Endothelial cell (in vitro differentiated cells): ENCODE data around the gene RETREG3. TPM values are rescaled to one million over a fixed set of nuclear protein-coding genes. Genes with fewer than 3 reads are reported as not detected.
A peak's percentile ranks its signal among the peaks of the same experiment; 100 is the strongest.
"Not testable (repeated sequence)": the region's sequence is repeated elsewhere in the genome, so short reads cannot be mapped to it uniquely, and the experiment has no call there.

Source experiments
- DNase-seq: peaks from one replicate; pipeline ENCODE4 v3.0.0; 2021; ENCODE audit warnings: low spot score
- H3K27ac Mint-ChIP-seq: one replicate; pipeline ENCODE4 v1.8.0; 2021; ENCODE audit warnings: mixed read lengths, inconsistent platforms; ENCODE audit not compliant: unreplicated experiment
- H3K27me3 Mint-ChIP-seq: one replicate; pipeline ENCODE4 v1.8.0; 2021; ENCODE audit warnings: mild to moderate bottlenecking, moderate library complexity, mixed read lengths, inconsistent platforms; ENCODE audit not compliant: unreplicated experiment
- H3K36me3 Mint-ChIP-seq: one replicate; pipeline ENCODE4 v1.8.0; 2021; ENCODE audit warnings: mild to moderate bottlenecking, low read depth, mixed read lengths, inconsistent platforms; ENCODE audit not compliant: unreplicated experiment
- H3K4me1 Mint-ChIP-seq: one replicate; pipeline ENCODE4 v1.8.0; 2021; ENCODE audit warnings: mild to moderate bottlenecking, mixed read lengths, inconsistent platforms; ENCODE audit not compliant: unreplicated experiment
- H3K4me3 Mint-ChIP-seq: one replicate; pipeline ENCODE4 v1.8.0; 2021; ENCODE audit warnings: mild to moderate bottlenecking, mixed read lengths, inconsistent platforms; ENCODE audit not compliant: unreplicated experiment
- H3K9me3 Mint-ChIP-seq: one replicate; pipeline ENCODE4 v1.8.0; 2021; ENCODE audit warnings: mixed read lengths, inconsistent platforms; ENCODE audit not compliant: unreplicated experiment
- total RNA-seq: library from RNA; stranded (reverse); fragmentation: NEBNext Ultra II Directional; extraction: Animal tissue kit (Norgen Biotek cat#: 25700); gene quantifications from one replicate; pipeline ENCODE4 v1.2.1, GENCODE V29; 2021; ENCODE audit not compliant: unreplicated experiment
- TF ChIP-seq, protein P1 (sequence below): fragments of 200-600 bp; sonication (generic); IDR thresholded peaks from one replicate; pipeline ENCODE4 v1.5.0; 2021; ENCODE audit warnings: antibody characterized with exemption; ENCODE audit not compliant: unreplicated experiment

The RETREG3 gene
- total RNA-seq, 1 donor from 2014 or later, result 92.1 TPM

DNA sequence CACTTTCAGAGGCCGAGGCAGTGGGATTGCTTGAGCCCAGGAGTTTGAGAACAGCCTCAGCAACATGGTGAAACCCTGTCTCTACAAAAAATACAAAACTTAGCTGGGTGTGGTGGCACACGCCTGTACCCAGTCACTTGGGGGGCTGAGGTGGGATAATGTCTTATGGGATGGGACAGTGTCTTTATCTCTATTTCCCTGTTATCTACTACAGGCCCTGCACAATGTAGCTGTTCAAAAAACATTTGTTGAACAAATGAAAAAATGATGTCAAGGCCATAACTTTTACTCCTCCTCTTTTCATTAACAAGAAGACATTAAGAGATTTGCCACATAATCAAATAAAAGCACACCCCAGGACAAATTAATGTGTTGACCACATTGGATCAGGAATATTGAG, 14.1 kb upstream of the RETREG3 start:
- Mint-ChIP-seq H3K27me3 (peaks cover 6% of the 10 kb centered on the region), H3K4me1 (no peaks in the 10 kb centered on the region), H3K4me3 (no peak overlapping the region), H3K36me3 (no peaks in the 10 kb centered on the region), H3K27ac (no peak overlapping the region), H3K9me3 (no peaks in the 10 kb centered on the region)
- DNase-seq, result no peak
- TF ChIP-seq, protein P1, sequence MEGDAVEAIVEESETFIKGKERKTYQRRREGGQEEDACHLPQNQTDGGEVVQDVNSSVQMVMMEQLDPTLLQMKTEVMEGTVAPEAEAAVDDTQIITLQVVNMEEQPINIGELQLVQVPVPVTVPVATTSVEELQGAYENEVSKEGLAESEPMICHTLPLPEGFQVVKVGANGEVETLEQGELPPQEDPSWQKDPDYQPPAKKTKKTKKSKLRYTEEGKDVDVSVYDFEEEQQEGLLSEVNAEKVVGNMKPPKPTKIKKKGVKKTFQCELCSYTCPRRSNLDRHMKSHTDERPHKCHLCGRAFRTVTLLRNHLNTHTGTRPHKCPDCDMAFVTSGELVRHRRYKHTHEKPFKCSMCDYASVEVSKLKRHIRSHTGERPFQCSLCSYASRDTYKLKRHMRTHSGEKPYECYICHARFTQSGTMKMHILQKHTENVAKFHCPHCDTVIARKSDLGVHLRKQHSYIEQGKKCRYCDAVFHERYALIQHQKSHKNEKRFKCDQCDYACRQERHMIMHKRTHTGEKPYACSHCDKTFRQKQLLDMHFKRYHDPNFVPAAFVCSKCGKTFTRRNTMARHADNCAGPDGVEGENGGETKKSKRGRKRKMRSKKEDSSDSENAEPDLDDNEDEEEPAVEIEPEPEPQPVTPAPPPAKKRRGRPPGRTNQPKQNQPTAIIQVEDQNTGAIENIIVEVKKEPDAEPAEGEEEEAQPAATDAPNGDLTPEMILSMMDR, result no peak

DNA sequence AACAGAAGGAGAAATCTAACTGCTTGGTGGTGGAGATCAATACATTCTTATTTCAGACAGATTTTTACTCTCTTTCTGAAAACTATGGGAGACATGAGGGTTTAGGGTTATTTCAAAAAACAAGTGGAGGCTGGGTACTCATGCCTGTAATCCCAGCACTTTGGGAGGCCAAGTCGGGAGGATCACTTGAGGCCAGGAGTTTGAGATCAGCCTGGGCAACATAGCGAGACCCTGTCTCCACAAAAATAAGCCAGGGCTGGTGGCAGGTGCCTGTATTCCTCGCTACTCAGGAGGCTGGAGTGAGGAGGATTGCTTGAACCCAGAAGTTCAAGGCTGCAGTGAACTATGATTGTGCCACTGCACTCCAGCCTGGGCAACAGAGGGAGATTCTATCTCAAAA, 12.8 kb upstream of the RETREG3 start:
- H3K36me3 Mint-ChIP-seq, result not testable (repeated sequence)

DNA sequence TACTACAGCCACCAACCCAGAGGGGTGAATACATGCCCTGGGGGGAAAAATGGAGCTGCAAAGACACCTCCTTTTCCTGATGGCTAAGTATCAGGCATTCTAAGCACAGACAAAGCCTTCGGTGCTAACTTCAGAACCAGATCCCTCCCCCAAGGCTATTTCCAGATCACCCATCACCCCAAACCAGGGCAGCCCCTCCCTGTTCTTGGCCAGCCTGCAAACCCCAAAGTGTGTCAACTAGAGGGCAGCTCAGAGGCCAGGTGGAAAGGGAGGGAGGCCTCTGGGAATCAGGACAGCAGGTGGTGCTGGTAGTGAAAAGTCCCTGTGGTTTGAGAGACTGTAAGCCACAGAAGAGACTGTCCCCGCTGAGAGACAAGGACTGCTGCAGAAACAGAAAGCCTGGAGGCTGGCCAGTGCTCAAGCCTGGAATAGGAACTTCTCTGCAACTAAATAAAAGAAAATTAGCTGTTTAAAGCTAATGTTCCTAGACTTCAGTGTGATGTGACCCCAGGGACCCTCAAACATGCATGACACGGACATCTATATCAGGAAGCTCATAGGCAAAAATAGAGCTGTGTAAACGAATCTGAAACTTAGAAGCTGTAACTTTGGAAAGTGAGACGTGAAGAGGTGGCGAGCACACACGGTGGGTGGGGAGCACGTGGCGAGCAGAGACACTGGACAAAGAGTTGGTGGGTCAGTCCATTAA, 9.4 kb upstream of the RETREG3 start:
- Mint-ChIP-seq H3K27ac (no peak overlapping the region), H3K36me3 (peaks cover 22% of the 10 kb centered on the region), H3K9me3 (no peaks in the 10 kb centered on the region), H3K4me3 (no peak overlapping the region), H3K4me1 (no peaks in the 10 kb centered on the region), H3K27me3 (peaks cover 1% of the 10 kb centered on the region)
- DNase-seq, result peak; percentile 12
- TF ChIP-seq, protein P1, result no peak

More for the DNA sequence above, 12.8 kb upstream of the RETREG3 start:
- H3K27ac Mint-ChIP-seq, H3K27me3 Mint-ChIP-seq, H3K9me3 Mint-ChIP-seq, H3K4me3 Mint-ChIP-seq, H3K4me1 Mint-ChIP-seq, DNase-seq: not testable (repeated sequence)

DNA sequence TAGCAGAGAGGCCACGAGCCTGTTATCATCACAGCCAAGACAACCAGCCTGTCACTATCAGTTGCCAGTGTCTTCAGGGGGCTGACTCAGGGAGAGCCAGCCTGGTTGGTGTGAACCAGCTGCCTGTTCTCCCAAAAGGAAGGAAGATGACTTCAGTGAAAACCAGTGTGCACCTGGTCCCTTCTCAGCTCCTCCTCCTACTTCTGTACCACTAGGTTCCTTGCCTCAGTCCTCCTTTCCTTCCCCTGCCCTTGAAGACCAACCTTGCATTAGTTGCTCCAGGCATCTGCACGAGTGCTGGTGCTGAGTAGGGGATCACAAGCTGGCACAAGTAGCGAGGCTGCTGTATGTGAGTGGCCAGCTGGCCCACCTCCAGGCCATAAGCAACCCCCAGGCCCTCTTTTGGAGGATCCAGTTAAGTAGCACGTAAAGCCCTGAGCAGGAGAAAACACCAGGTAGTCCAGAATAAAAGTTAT, 8.8 kb upstream of the RETREG3 start:
- H3K9me3 Mint-ChIP-seq, result no peaks in the 10 kb centered on the region
- no peak for DNase-seq
- TF ChIP-seq, protein P1, result no peak
- H3K4me1 Mint-ChIP-seq, result no peaks in the 10 kb centered on the region
- H3K4me3 Mint-ChIP-seq, result no peak overlapping the region
- H3K27ac Mint-ChIP-seq, result no peak overlapping the region
- peaks cover 24% of the 10 kb centered on the region for H3K36me3 Mint-ChIP-seq
- peaks cover 1% of the 10 kb centered on the region for H3K27me3 Mint-ChIP-seq

DNA sequence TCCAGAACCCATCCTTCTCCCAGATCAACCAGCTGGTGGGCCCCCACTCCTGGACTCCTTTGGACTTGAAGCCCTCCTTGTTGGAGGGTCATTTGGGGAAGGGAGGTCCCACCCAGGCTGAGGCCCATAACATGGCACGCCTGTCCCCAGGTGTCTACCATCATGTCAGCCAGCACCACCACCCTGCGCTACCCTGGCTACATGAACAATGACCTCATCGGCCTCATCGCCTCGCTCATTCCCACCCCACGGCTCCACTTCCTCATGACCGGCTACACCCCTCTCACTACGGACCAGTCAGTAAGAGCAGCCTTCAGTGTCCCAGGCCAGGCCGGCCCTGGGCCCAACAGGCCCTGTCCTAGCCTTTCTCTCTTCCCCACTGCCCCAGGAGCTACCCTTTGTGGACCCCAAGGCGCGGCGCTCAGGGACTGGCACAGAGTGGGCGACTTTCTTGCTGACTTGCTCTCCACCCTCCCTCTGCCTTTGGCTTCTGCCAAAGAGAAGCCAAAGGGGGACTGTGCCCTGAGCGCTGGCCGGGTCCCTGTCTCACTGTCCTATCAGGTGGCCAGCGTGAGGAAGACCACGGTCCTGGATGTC, 4.6 kb upstream of the RETREG3 start:
- peaks cover 3% of the 10 kb centered on the region for H3K4me1 Mint-ChIP-seq
- peak overlapping the region; percentile 72 for H3K27ac Mint-ChIP-seq
- TF ChIP-seq, protein P1, result no peak
- DNase-seq, result no peak
- H3K4me3 Mint-ChIP-seq, result peak overlapping the region; percentile 73
- no peaks in the 10 kb centered on the region for H3K9me3 Mint-ChIP-seq
- no peaks in the 10 kb centered on the region for H3K27me3 Mint-ChIP-seq
- H3K36me3 Mint-ChIP-seq, result peaks cover 25% of the 10 kb centered on the region
